Esophagus muscularis mucosa (tissue), 4 donors: ENCODE measurements around the gene RNF168. TPM values are rescaled to one million over a fixed set of nuclear protein-coding genes. Genes with fewer than 3 reads are reported as not detected.
"Not testable (repeated sequence)": the region's sequence is repeated elsewhere in the genome, so short reads cannot be mapped to it uniquely, and the experiment has no call there.

Experiments
- DNase-seq: peaks from one replicate; pipeline ENCODE4 v3.0.0-alpha.2; 2017; ENCODE audit errors: extremely low spot score
- H3K27ac ChIP-seq, 4 donors: fragments of 200-600 bp; sonication (generic); replicated peaks in 1 of 4; 1 replicate in 3 of 4; 2 replicates in 1 of 4; pipeline ENCODE4 v1.5.1; 2016 to 2019; ENCODE audit warnings: mild to moderate bottlenecking in 1 of 4
- H3K27me3 ChIP-seq, 4 donors: fragments of 200-600 bp; sonication (generic); one replicate each; pipeline versions ENCODE4 v1.5.1 to v1.6.0; 2016 to 2019
- H3K36me3 ChIP-seq, 4 donors: fragments of 200-600 bp; sonication (generic); one replicate each; pipeline ENCODE4 v1.5.1; 2016 to 2019
- H3K4me1 ChIP-seq, 4 donors: fragments of 200-600 bp; sonication (generic); one replicate each; pipeline ENCODE4 v1.5.1; 2016 to 2019
- H3K4me3 ChIP-seq, 4 donors: fragments of 200-600 bp; sonication (generic); 1 replicate in 2 of 4; 2 replicates in 2 of 4; pipeline ENCODE4 v1.5.1; 2016 to 2019; ENCODE audit warnings: mild to moderate bottlenecking in 4 of 4, moderate library complexity in 1 of 4
- H3K9me3 ChIP-seq, 4 donors: fragments of 200-600 bp; sonication (generic); 1 replicate in 3 of 4; 2 replicates in 1 of 4; pipeline ENCODE4 v1.5.1; 2016 to 2019
- CTCF ChIP-seq, 3 experiments: fragments of 200-600 bp in 2 of 3; fragments of 450-650 bp in 1 of 3; sonication (generic) in 2 of 3; IDR thresholded peaks; one replicate each; pipeline ENCODE4 v1.5.1; 2017 to 2019; ENCODE audit warnings: antibody characterized with exemption in 3 of 3, mild to moderate bottlenecking in 2 of 3, moderate library complexity in 1 of 3
- EP300 ChIP-seq: sonication (generic); formaldehyde crosslinking; IDR thresholded peaks from one replicate; pipeline ENCODE4 v1.6.1; 2017; ENCODE audit warnings: antibody characterized with exemption
- POLR2A ChIP-seq: fragments of 450-650 bp; IDR thresholded peaks from one replicate; pipeline ENCODE4 v1.6.1; 2017; ENCODE audit warnings: antibody characterized with exemption, moderate library complexity, mild to moderate bottlenecking, low read depth
- POLR2AphosphoS5 ChIP-seq, 2 donors: sonication (generic); formaldehyde crosslinking; IDR thresholded peaks; one replicate each; pipeline ENCODE4 v1.6.1; 2017; ENCODE audit warnings: antibody characterized with exemption in 2 of 2
- WGBS: methylation state at CpG from one replicate; pipeline ENCODE4 v1.1.5; 2018; 5-methylcytosine and 5-hydroxymethylcytosine counted together
- intact Hi-C: fragments of 100-400 bp; cut with DNase I; formaldehyde crosslinking; loops from one replicate; pipeline ENCODE4 v1.15.1; 2023
- total RNA-seq, 4 donors: library from RNA; depleted of rRNA; stranded (reverse); fragments of >200 nt; gene quantifications; one replicate each; pipeline versions ENCODE4 v1.1.0 to v1.2.1, GENCODE V29; 2016

Gene RNF168
- total RNA-seq, 4 donors from 2014 or later: 17.2 to 23.0 (median 22.3) TPM

- H3K4me1 ChIP-seq: no peaks in the 10 kb centered on the region
- intact Hi-C loops: no loop called here
- peaks cover 0 to 23% (median 13%) of the 10 kb centered on the region in 4 donors for H3K36me3 ChIP-seq
- H3K9me3 ChIP-seq: no peaks in the 10 kb centered on the region
- H3K4me3 ChIP-seq: no peak overlapping the region
- H3K27me3 ChIP-seq: no peaks in the 10 kb centered on the region
- no peak for TF ChIP-seq POLR2A
- no peak for TF ChIP-seq POLR2AphosphoS5 (IDR thresholded peaks at IDR 0.05)
- TF ChIP-seq CTCF (IDR thresholded peaks at IDR 0.05): no peak
- no peak for TF ChIP-seq EP300
- DNase-seq: no peak
- H3K27ac ChIP-seq: no peak overlapping the region
- 96% methylated on average over 3 of the region's 3 CpGs for WGBS
Observed at GRCh38 chr3:196463804-196464203, 39.8 kb downstream of the RNF168 start.

- intact Hi-C loops: no loop called here
- DNase-seq: no peak
- 91% methylated on average over 2 of the region's 2 CpGs for WGBS
- H3K4me1 ChIP-seq: no peaks in the 10 kb centered on the region
- H3K36me3 ChIP-seq: peaks cover 0 to 20% (median 11%) of the 10 kb centered on the region in 4 donors
- no peak overlapping the region for H3K27ac ChIP-seq
- TF ChIP-seq CTCF (IDR thresholded peaks at IDR 0.05) (no peak), POLR2A (no peak), POLR2AphosphoS5 (IDR thresholded peaks at IDR 0.05) (no peak)
- no peak overlapping the region for H3K4me3 ChIP-seq
- H3K27me3 ChIP-seq: no peaks in the 10 kb centered on the region
- H3K9me3 ChIP-seq: no peaks in the 10 kb centered on the region
Observed at GRCh38 chr3:196463478-196463756, 40.2 kb downstream of the RNF168 start.

GRCh38 chr3:196462680-196463477, 40.7 kb downstream of the RNF168 start:
- H3K4me3 ChIP-seq, H3K4me1 ChIP-seq, DNase-seq, H3K27me3 ChIP-seq, H3K27ac ChIP-seq, H3K9me3 ChIP-seq, intact Hi-C loops: not testable (repeated sequence)
- WGBS: 92% methylated on average over 1 of the region's 1 CpG
- peaks cover 0 to 17% (median 6%) of the 10 kb centered on the region in 4 donors for H3K36me3 ChIP-seq

GRCh38 chr3:196458063-196458462, 45.5 kb downstream of the RNF168 start:
- no peaks in the 10 kb centered on the region for H3K9me3 ChIP-seq
- intact Hi-C loops: no loop called here
- no peaks in the 10 kb centered on the region for H3K27me3 ChIP-seq
- TF ChIP-seq POLR2A (no peak), POLR2AphosphoS5 (IDR thresholded peaks at IDR 0.05) (no peak), EP300 (no peak)
- DNase-seq: no peak
- H3K4me1 ChIP-seq: no peaks in the 10 kb centered on the region
- WGBS: 82% methylated on average over 4 of the region's 4 CpGs
- H3K36me3 ChIP-seq: peaks cover 0 to 5% (median 0%) of the 10 kb centered on the region in 4 donors
- H3K27ac ChIP-seq: no peak overlapping the region
- no peak overlapping the region for H3K4me3 ChIP-seq

GRCh38 chr3:196457470-196457869, 46.1 kb downstream of the RNF168 start:
- H3K27me3 ChIP-seq, H3K4me3 ChIP-seq, H3K9me3 ChIP-seq, intact Hi-C loops, H3K27ac ChIP-seq, DNase-seq, H3K4me1 ChIP-seq, H3K36me3 ChIP-seq: not testable (repeated sequence)
- 84% methylated on average over 7 of the region's 7 CpGs for WGBS

GRCh38 chr3:196454935-196455334, 48.6 kb downstream of the RNF168 start:
- H3K27me3 ChIP-seq: no peaks in the 10 kb centered on the region
- no peaks in the 10 kb centered on the region for H3K9me3 ChIP-seq
- 95% methylated on average over 6 of the region's 6 CpGs for WGBS
- H3K4me3 ChIP-seq: no peak overlapping the region
- TF ChIP-seq EP300: no peak
- no peak for TF ChIP-seq CTCF (IDR thresholded peaks at IDR 0.05)
- TF ChIP-seq POLR2A: no peak
- TF ChIP-seq POLR2AphosphoS5 (IDR thresholded peaks at IDR 0.05): no peak
- no peak for DNase-seq
- no peaks in the 10 kb centered on the region for H3K4me1 ChIP-seq
- no peak overlapping the region for H3K27ac ChIP-seq
- peaks cover 0 to 12% (median 0%) of the 10 kb centered on the region in 4 donors for H3K36me3 ChIP-seq
- intact Hi-C loops: no loop called here

GRCh38 chr3:196445391-196445790, 58.2 kb downstream of the RNF168 start:
- H3K36me3 ChIP-seq, H3K9me3 ChIP-seq, intact Hi-C loops, H3K27ac ChIP-seq, H3K4me1 ChIP-seq, H3K4me3 ChIP-seq, H3K27me3 ChIP-seq, DNase-seq: not testable (repeated sequence)
- 92% methylated on average over 7 of the region's 7 CpGs for WGBS
